Lung microvascular endothelial cell (primary cell): ENCODE measurements around the gene STPG4. TPM values are rescaled to one million over a fixed set of nuclear protein-coding genes. Genes with fewer than 3 reads are reported as not detected.
"Not testable (repeated sequence)": the region's sequence is repeated elsewhere in the genome, so short reads cannot be mapped to it uniquely, and the experiment has no call there.

ENCODE experiments used
- DNase-seq, 2 donors: peaks; one replicate each; pipeline versions ENCODE4 v3.0.0 to v3.0.0-alpha.2; 2010; ENCODE audit warnings: low read depth in 2 of 2
- total RNA-seq: library from RNA; depleted of rRNA; stranded (reverse); fragments of >200 nt; gene quantifications from 2 replicates; pipeline ENCODE4 v1.2.1, GENCODE V29; 2014

Gene STPG4
- total RNA-seq: 0.20 TPM in 1 of 2 replicates, not detected in the other

GRCh38 chr2:47155091-47155876 is at the start of gene STPG4:
STPG4 (minus strand) TSS chr2:47155308; CDS start chr2:47155251, 57 bp downstream.
- no peak for DNase-seq

- DNase-seq: no peak
Measured at GRCh38 chr2:47204691-47205090, 49.6 kb upstream of the STPG4 start.

GRCh38 chr2:47203995-47204394 is 48.9 kb upstream of the STPG4 start:
- no peak for DNase-seq

GRCh38 chr2:47201224-47201623 is 46.1 kb upstream of the STPG4 start:
- peak in 1 of 2 donors; percentile 52 for DNase-seq

GRCh38 chr2:47198985-47199451 is 43.9 kb upstream of the STPG4 start:
- DNase-seq: no peak

- DNase-seq: no peak
Measured at GRCh38 chr2:47196499-47196898, 41.4 kb upstream of the STPG4 start.

- DNase-seq: no peak
Measured at GRCh38 chr2:47196046-47196445, 40.9 kb upstream of the STPG4 start.

- peak; percentile 72 to 90 for DNase-seq
Measured at GRCh38 chr2:47195148-47195547, 40.0 kb upstream of the STPG4 start.

- no peak for DNase-seq
Measured at GRCh38 chr2:47194410-47194809, 39.3 kb upstream of the STPG4 start.

- DNase-seq: no peak
Measured at GRCh38 chr2:47193607-47194006, 38.5 kb upstream of the STPG4 start.

GRCh38 chr2:47190188-47190881 is 35.2 kb upstream of the STPG4 start:
- peak in 1 of 2 donors; percentile 37 for DNase-seq

GRCh38 chr2:47189635-47190034 is 34.5 kb upstream of the STPG4 start:
- peak; percentile 59 to 82 for DNase-seq

GRCh38 chr2:47187069-47187468 is 32.0 kb upstream of the STPG4 start:
- no peak for DNase-seq

GRCh38 chr2:47186351-47186750 is 31.2 kb upstream of the STPG4 start:
- DNase-seq: no peak

- DNase-seq: not testable (repeated sequence)
Measured at GRCh38 chr2:47185098-47185497, 30.0 kb upstream of the STPG4 start.

- no peak for DNase-seq
Measured at GRCh38 chr2:47181176-47181575, 26.1 kb upstream of the STPG4 start.

GRCh38 chr2:47180531-47180930 is 25.4 kb upstream of the STPG4 start:
- DNase-seq: no peak

GRCh38 chr2:47179388-47179787 is 24.3 kb upstream of the STPG4 start:
- DNase-seq: no peak

- DNase-seq: no peak
Measured at GRCh38 chr2:47178341-47178740, 23.2 kb upstream of the STPG4 start.

- DNase-seq: no peak
Measured at GRCh38 chr2:47177043-47177565, 22.0 kb upstream of the STPG4 start.

GRCh38 chr2:47174733-47175361 is 19.7 kb upstream of the STPG4 start:
- DNase-seq: peak; percentile 56 to 65
